Measurements from ENCODE around the gene OR8B3.

The OR8B3 gene, protein sequence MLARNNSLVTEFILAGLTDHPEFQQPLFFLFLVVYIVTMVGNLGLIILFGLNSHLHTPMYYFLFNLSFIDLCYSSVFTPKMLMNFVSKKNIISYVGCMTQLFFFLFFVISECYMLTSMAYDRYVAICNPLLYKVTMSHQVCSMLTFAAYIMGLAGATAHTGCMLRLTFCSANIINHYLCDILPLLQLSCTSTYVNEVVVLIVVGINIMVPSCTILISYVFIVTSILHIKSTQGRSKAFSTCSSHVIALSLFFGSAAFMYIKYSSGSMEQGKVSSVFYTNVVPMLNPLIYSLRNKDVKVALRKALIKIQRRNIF

DNA sequence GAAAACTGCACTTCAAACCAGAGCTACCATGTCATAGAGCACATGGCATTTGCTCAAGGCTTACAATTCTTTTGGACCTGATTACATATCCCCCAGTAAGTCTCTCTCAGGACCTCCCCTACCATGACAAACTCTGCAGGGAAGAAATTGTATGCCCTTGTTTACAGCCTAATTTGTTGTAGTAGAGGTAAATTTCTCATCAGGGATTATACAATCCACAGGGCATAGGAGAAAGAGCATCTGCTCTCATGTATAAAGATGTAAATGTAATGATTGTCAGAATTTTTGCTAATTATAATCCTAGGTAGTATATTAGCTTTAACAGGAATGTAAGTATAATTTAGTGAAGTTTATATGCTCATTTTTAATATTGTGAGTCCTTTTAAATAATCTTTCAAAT lies at the start of gene OR8B3:
Gene OR8B3 (minus strand): TSS at position 101 of the 400 bp plus-strand sequence. CDS start 1,673 bp downstream, outside the sequence.
- no peak within 1 kb of the TSS for H3K27ac ChIP-seq (ENCODE audit: low read depth, low read length, poor library complexity, severe bottlenecking)
- H3K4me1 ChIP-seq (ENCODE audit: insufficient read depth, low read length, severe bottlenecking): no peaks in the 10 kb centered on the region
- no peaks in the 10 kb centered on the region for H3K27me3 ChIP-seq (ENCODE audit: insufficient read depth, low read length)
- H3F3A ChIP-seq (ENCODE audit: insufficient read depth, low read length): no peaks in the 10 kb centered on the region
- no peaks in the 10 kb centered on the region for H3K79me2 ChIP-seq (ENCODE audit: insufficient read depth, low read length)
- no peaks in the 10 kb centered on the region for H3K9me3 ChIP-seq (ENCODE audit: low read length)
- no peak within 1 kb of the TSS for H3K4me3 ChIP-seq (ENCODE audit: low read depth, low read length, poor library complexity, severe bottlenecking)
- no peak within 1 kb of the TSS for H3K4me2 ChIP-seq (ENCODE audit: low read length)
- no peaks in the 10 kb centered on the region for H3K36me3 ChIP-seq (ENCODE audit: insufficient read depth, low read length)
- H3K9me2 ChIP-seq (ENCODE audit: low read depth, low read length): no peaks in the 10 kb centered on the region
- TF ChIP-seq CTCF (IDR thresholded peaks at IDR 0.05; ENCODE audit: low read length) (no peak), EZH2 (IDR thresholded peaks at IDR 0.05; ENCODE audit: borderline replicate concordance, low read length) (no peak)
- no peak within 1 kb of the TSS for H2AFZ ChIP-seq (ENCODE audit: low read length)
- no peaks in the 10 kb centered on the region for H4K20me1 ChIP-seq (ENCODE audit: insufficient read depth, low read length)
- no peak within 1 kb of the TSS for H3K9ac ChIP-seq (ENCODE audit: low read length)

DNA sequence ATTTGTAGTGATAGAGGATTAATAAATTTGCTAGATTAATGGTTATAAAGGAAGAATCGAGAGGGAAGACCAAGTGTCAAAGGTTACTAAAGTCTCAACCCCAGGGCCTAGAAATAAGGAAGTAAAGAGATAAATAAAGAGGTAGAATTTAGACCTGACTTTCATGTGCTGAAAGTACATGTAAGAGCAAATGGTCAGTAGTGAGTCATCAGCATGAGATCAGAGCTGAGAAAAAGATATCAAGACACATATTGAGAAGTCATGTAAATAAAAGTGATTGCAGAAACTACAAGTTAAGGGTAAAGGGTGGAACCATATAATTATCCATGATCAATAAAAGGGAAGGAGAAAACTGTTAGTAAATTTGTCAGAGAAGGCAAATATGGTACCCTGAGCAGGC lies 48.1 kb upstream of the OR8B3 start:
- Histone ChIP-seq H3K4me1 (ENCODE audit: insufficient read depth, low read length, severe bottlenecking) (no peaks in the 10 kb centered on the region), H3K9ac (ENCODE audit: low read length) (no peak overlapping the region), H3F3A (ENCODE audit: insufficient read depth, low read length) (no peaks in the 10 kb centered on the region), H3K27ac (ENCODE audit: low read depth, low read length, poor library complexity, severe bottlenecking) (no peak overlapping the region), H3K4me3 (ENCODE audit: low read depth, low read length, poor library complexity, severe bottlenecking) (no peak overlapping the region), H3K9me2 (ENCODE audit: low read depth, low read length) (no peaks in the 10 kb centered on the region), H4K20me1 (ENCODE audit: insufficient read depth, low read length) (no peaks in the 10 kb centered on the region), H2AFZ (ENCODE audit: low read length) (no peak overlapping the region), H3K36me3 (ENCODE audit: insufficient read depth, low read length) (no peaks in the 10 kb centered on the region), H3K27me3 (ENCODE audit: insufficient read depth, low read length) (no peaks in the 10 kb centered on the region), H3K9me3 (ENCODE audit: low read length) (no peaks in the 10 kb centered on the region), H3K4me2 (ENCODE audit: low read length) (no peak overlapping the region), H3K79me2 (ENCODE audit: insufficient read depth, low read length) (no peaks in the 10 kb centered on the region)
- TF ChIP-seq EZH2 (IDR thresholded peaks at IDR 0.05; ENCODE audit: borderline replicate concordance, low read length): no peak
- no peak for TF ChIP-seq CTCF (IDR thresholded peaks at IDR 0.05; ENCODE audit: low read length)

DNA sequence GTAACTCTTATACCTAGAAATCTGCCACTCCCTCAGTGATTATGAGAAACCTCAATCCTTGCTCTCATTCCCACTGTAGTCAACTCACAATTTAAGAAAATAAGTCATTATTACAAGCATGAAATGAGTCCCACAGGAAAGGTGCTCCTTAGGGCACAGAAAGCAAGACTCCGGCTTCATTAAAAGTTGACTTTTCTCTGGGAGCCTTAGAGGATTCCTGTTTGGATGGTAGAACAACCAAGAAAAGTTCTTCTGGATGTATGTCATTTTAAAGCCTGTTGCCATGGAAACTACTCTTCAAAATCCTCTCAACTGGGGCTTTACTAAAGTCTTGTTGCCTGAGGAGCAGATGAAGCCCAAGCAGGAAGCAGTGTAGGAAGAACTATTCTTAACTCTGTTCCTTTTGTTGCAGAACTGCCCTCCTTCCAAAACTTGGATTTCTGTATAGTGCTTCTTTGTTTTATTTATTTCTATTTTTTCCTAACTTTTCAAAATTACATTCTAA lies 46.9 kb upstream of the OR8B3 start, which contains the start of gene OR8B8:
Gene OR8B8 (minus strand): TSS at position 51 of the 505 bp plus-strand sequence. CDS start 4,611 bp downstream, outside the sequence.
- H3K27ac ChIP-seq (ENCODE audit: low read depth, low read length, poor library complexity, severe bottlenecking): no peak within 1 kb of the TSS
- H3K79me2 ChIP-seq (ENCODE audit: insufficient read depth, low read length): no peaks in the 10 kb centered on the region
- no peaks in the 10 kb centered on the region for H3F3A ChIP-seq (ENCODE audit: insufficient read depth, low read length)
- H4K20me1 ChIP-seq (ENCODE audit: insufficient read depth, low read length): no peaks in the 10 kb centered on the region
- H3K9me2 ChIP-seq (ENCODE audit: low read depth, low read length): no peaks in the 10 kb centered on the region
- no peak within 1 kb of the TSS for H2AFZ ChIP-seq (ENCODE audit: low read length)
- no peak within 1 kb of the TSS for H3K9ac ChIP-seq (ENCODE audit: low read length)
- H3K4me3 ChIP-seq (ENCODE audit: low read depth, low read length, poor library complexity, severe bottlenecking): no peak within 1 kb of the TSS
- no peak for TF ChIP-seq EZH2 (IDR thresholded peaks at IDR 0.05; ENCODE audit: borderline replicate concordance, low read length)
- no peak for TF ChIP-seq CTCF (IDR thresholded peaks at IDR 0.05; ENCODE audit: low read length)
- no peak within 1 kb of the TSS for H3K4me2 ChIP-seq (ENCODE audit: low read length)
- H3K4me1 ChIP-seq (ENCODE audit: insufficient read depth, low read length, severe bottlenecking): no peaks in the 10 kb centered on the region
- no peaks in the 10 kb centered on the region for H3K36me3 ChIP-seq (ENCODE audit: insufficient read depth, low read length)
- H3K27me3 ChIP-seq (ENCODE audit: insufficient read depth, low read length): no peaks in the 10 kb centered on the region
- no peaks in the 10 kb centered on the region for H3K9me3 ChIP-seq (ENCODE audit: low read length)
